K562 (cell line): ENCODE measurements around the gene STIM1. TPM values are rescaled to one million over a fixed set of nuclear protein-coding genes. Genes with fewer than 3 reads are reported as not detected.

ENCODE experiments used
- ATAC-seq: fragments of 200-7000 bp; cut with Tn5 transposase; 3 replicates; pipeline ENCODE4 v1.9.1; 2020; ENCODE audit warnings: moderate library complexity
- BruUV-seq: library from RNA; stranded (reverse); fragments of 400-500 nt; replicated peaks from 2 replicates; lab custom pipeline; 2021; lab: Mats Ljungman, UMichigan
- CTCF ChIA-PET: fragments of 300-600 bp; formaldehyde crosslinking; extraction: SDS; loops from one replicate; lab custom pipeline; 2021; ENCODE audit warnings: low intra/inter-chr PET ratio; lab: Yijun Ruan, JAX
- POLR2A ChIA-PET: fragments of 300-600, 350-650 bp; sonication (Branson Sonifier 250); formaldehyde crosslinking; extraction: SDS; loops from one replicate; lab custom pipeline; 2021; ENCODE audit warnings: antibody characterized with exemption, inconsistent platforms; lab: Yijun Ruan, JAX
- DNase-seq, 4 experiments: peaks; one replicate each; pipeline versions ENCODE4 v3.0.0 to v3.0.0-alpha.2; 2011 to 2018; ENCODE audit warnings: low spot score in 3 of 4, mixed read lengths in 3 of 4; ENCODE audit errors: extremely low read depth in 1 of 4
- FAIRE-seq: peaks from 2 replicates; lab custom pipeline; 2011; peaks lifted over from hg19 to GRCh38; lab: Jason Lieb, UNC
- H2AFZ ChIP-seq: 2 replicates; pipeline ENCODE4 v1.6.0; 2011; ENCODE audit warnings: low read depth, low read length, control low read depth, inconsistent platforms
- H3K27ac ChIP-seq: fragments of 200-600 bp; 3 replicates; pipeline ENCODE4 v1.8.0; 2011; ENCODE audit warnings: low read depth, mild to moderate bottlenecking, control low read depth, inconsistent platforms, low read length, moderate library complexity, mixed read lengths; ENCODE audit errors: extremely low read depth
- H3K27me3 ChIP-seq, 2 experiments: fragments of 300-600 bp in 1 of 2; 2 replicates in 1 of 2; 3 replicates in 1 of 2; pipeline versions ENCODE4 v1.6.0 to v1.8.0; 2011; ENCODE audit warnings: inconsistent platforms in 2 of 2, low read length in 2 of 2, mild to moderate bottlenecking in 1 of 2, mixed read lengths in 1 of 2, moderate library complexity in 1 of 2; ENCODE audit not compliant: control insufficient read depth in 2 of 2, insufficient read depth in 2 of 2
- H3K36me3 ChIP-seq: fragments of 300-600 bp; 3 replicates; pipeline ENCODE4 v1.8.0; 2011; ENCODE audit warnings: mild to moderate bottlenecking, low read length, inconsistent platforms; ENCODE audit not compliant: control insufficient read depth, insufficient read depth
- H3K4me1 ChIP-seq, 2 experiments: fragments of 200-600 bp in 1 of 2; replicated peaks in 1 of 2; 2 replicates in 1 of 2; 3 replicates in 1 of 2; pipeline versions ENCODE4 v1.5.1 to v1.8.0; 2011; ENCODE audit warnings: inconsistent platforms in 2 of 2, low read length in 2 of 2, mild to moderate bottlenecking in 1 of 2, mixed read lengths in 1 of 2, moderate library complexity in 1 of 2; ENCODE audit not compliant: control insufficient read depth in 2 of 2, insufficient read depth in 2 of 2
- H3K4me2 ChIP-seq: 2 replicates; pipeline ENCODE4 v1.6.1; 2011; ENCODE audit warnings: low read length, control low read depth, inconsistent platforms, mixed read lengths; ENCODE audit not compliant: insufficient read depth
- H3K4me3 ChIP-seq: fragments of 200-600 bp; sonication (generic), shearing (Covaris generic); 2 replicates; pipeline ENCODE4 v1.5.1; 2016; ENCODE audit warnings: control low read depth, inconsistent platforms
- H3K79me2 ChIP-seq: fragments of 200-600 bp; 3 replicates; pipeline ENCODE4 v1.8.0; 2011; ENCODE audit warnings: low read length, inconsistent platforms; ENCODE audit not compliant: control insufficient read depth, insufficient read depth
- H3K9ac ChIP-seq, 2 experiments: 2 replicates each; pipeline versions ENCODE4 v1.6.0 to v1.6.1; 2011; ENCODE audit warnings: low read depth in 2 of 2, low read length in 2 of 2, control low read depth in 1 of 2, inconsistent platforms in 1 of 2, mild to moderate bottlenecking in 1 of 2, mixed read lengths in 1 of 2; ENCODE audit not compliant: insufficient read depth in 1 of 2
- H3K9me1 ChIP-seq: one replicate; pipeline ENCODE4 v1.6.0; 2011; ENCODE audit warnings: inconsistent platforms, mild to moderate bottlenecking, low read length, moderate library complexity; ENCODE audit not compliant: control insufficient read depth, insufficient read depth
- H3K9me3 ChIP-seq: replicated peaks from 2 replicates; pipeline ENCODE4 v1.5.1; 2011; ENCODE audit warnings: low read depth, low read length, inconsistent platforms; ENCODE audit not compliant: control insufficient read depth, insufficient read depth
- H4K20me1 ChIP-seq: replicated peaks from 2 replicates; pipeline ENCODE4 v1.6.1; 2011; ENCODE audit warnings: low read length, inconsistent platforms, mixed read lengths; ENCODE audit not compliant: control insufficient read depth, insufficient read depth
- ETS1 ChIP-seq: conservative IDR thresholded peaks from 2 replicates; pipeline ENCODE4 v1.6.1; 2011; ENCODE audit warnings: low read depth, mild to moderate bottlenecking, low read length; ENCODE audit not compliant: control insufficient read depth
- GTF3C2 ChIP-seq: IDR thresholded peaks from 3 replicates; pipeline ENCODE4 v1.6.1; 2011; ENCODE audit warnings: borderline replicate concordance, mild to moderate bottlenecking, moderate library complexity; ENCODE audit not compliant: insufficient read length; ENCODE audit errors: extremely low read depth
- HNRNPH1 ChIP-seq: fragments of 200-400 bp; formaldehyde crosslinking; optimal IDR thresholded peaks from 2 replicates; pipeline ENCODE3; 2017; ENCODE audit warnings: low read depth, mild to moderate bottlenecking, low read length, moderate library complexity
- KHSRP ChIP-seq: fragments of 450-650 bp; IDR thresholded peaks from 2 replicates; pipeline ENCODE4 v1.6.1; 2017
- MCM2 ChIP-seq: fragments of 450-650 bp; IDR thresholded peaks from 2 replicates; pipeline ENCODE4 v1.6.1; 2017; ENCODE audit warnings: low read depth, mild to moderate bottlenecking
- MTA1 ChIP-seq: fragments of 450-650 bp; IDR thresholded peaks from 2 replicates; pipeline ENCODE4 v1.6.1; 2017; ENCODE audit warnings: borderline replicate concordance
- NUFIP1 ChIP-seq: fragments of 450-650 bp; IDR thresholded peaks from 2 replicates; pipeline ENCODE4 v1.6.1; 2018; ENCODE audit not compliant: partially characterized antibody
- POLR2AphosphoS5 ChIP-seq: IDR thresholded peaks from 2 replicates; pipeline ENCODE4 v1.6.1; 2011; ENCODE audit warnings: mild to moderate bottlenecking, low read depth, low read length, moderate library complexity; ENCODE audit not compliant: control insufficient read depth, insufficient read depth
- RBM17 ChIP-seq: fragments of 200-400 bp; formaldehyde crosslinking; IDR thresholded peaks from 2 replicates; pipeline ENCODE4 v1.6.1; 2017; ENCODE audit warnings: low read depth, mild to moderate bottlenecking, low read length, borderline replicate concordance
- THRB ChIP-seq: fragments of 450-650 bp; formaldehyde crosslinking; conservative IDR thresholded peaks from 2 replicates; pipeline ENCODE4 v1.4.0; 2022; ENCODE audit warnings: mild to moderate bottlenecking, missing genetic modification characterization
- ZNF589 ChIP-seq: fragments of 200-800 bp; sonication (Bioruptor generic); IDR thresholded peaks from 2 replicates; pipeline ENCODE4 v1.6.1; 2016; ENCODE audit warnings: low read depth, missing genetic modification characterization, missing compliant biosample characterization
- whole genome bisulfite sequencing: fragments of 100-300 bp; shearing (Covaris generic); methylation state at CpG from one replicate; pipeline ENCODE4 v1.1.6; 2016; ENCODE audit warnings: low coverage, mixed read lengths; ENCODE audit not compliant: insufficient coverage; ENCODE audit errors: missing lambda C conversion rate; 5-methylcytosine and 5-hydroxymethylcytosine counted together
- in situ Hi-C: fragments of 300-500 bp; cut with MboI; formaldehyde crosslinking; loops from 4 replicates; pipeline ENCODE4 v1.15.0; 2018; ENCODE audit warnings: inconsistent platforms, mixed read lengths
- intact Hi-C: fragments of 100-400 bp; cut with micrococcal nuclease; formaldehyde crosslinking; loops from 2 replicates; pipeline ENCODE4 v1.14.2; 2022
- polyA plus RNA-seq, 8 experiments: library from polyadenylated mRNA; depleted of rRNA in 4 of 8; stranded (reverse) in 5 of 8; unstranded in 3 of 8; fragments of >200 nt; fragmentation: Nextera tagmentation in 2 of 8; fragmentation: Illumina TruSeq in 1 of 8; extraction: Ambion mirVana in 2 of 8; extraction: Trizol in 1 of 8; gene quantifications; 2 replicates each; pipeline versions ENCODE4 v1.2.1 to v1.2.3, GENCODE V29; 2011 to 2014; ENCODE audit warnings: inconsistent platforms in 1 of 8, missing spikeins in 1 of 8
- total RNA-seq, 7 experiments: library from RNA; depleted of rRNA in 6 of 7; stranded (reverse); fragments of >200 nt in 6 of 7; fragmentation: Illumina TruSeq in 2 of 7; extraction: Trizol in 2 of 7; gene quantifications; 2 replicates each; pipeline versions ENCODE4 v1.2.1 to v1.2.3, GENCODE V29; 2011 to 2021; ENCODE audit warnings: low replicate concordance in 1 of 7

STIM1 gene
- total and polyA plus RNA-seq, 9 of the 15 experiments (the other 6 are each of a cell fraction or from before 2014, with no cell fraction given): 7.7 to 50.5 (median 22.5) TPM

GRCh38 chr11:3982431-3982830, 127.0 kb downstream of the STIM1 start:
- Histone ChIP-seq H3K4me1 (peaks cover 0 to 14% of the 10 kb centered on the region in 2 experiments; a peak in 3 of 5 replicates), H3K4me3 (no peak overlapping the region), H3K79me2 (peaks cover 17% of the 10 kb centered on the region; the same call in 2 of the 3 replicates), H4K20me1 (no peaks in the 10 kb centered on the region; the same call in 1 of the 2 replicates), H3K9ac (no peak overlapping the region), H3K9me1 (no peaks in the 10 kb centered on the region), H3K4me2 (no peak overlapping the region), H3K27ac (no peak overlapping the region), H3K36me3 (peaks cover 4% of the 10 kb centered on the region; the same call in 1 of the 3 replicates), H3K9me3 (no peaks in the 10 kb centered on the region), H2AFZ (no peak overlapping the region), H3K27me3 (no peaks in the 10 kb centered on the region)
- no peak for ATAC-seq
- in situ Hi-C loops: no loop called here
- ChIA-PET CTCF (interaction anchor here (0.6 kb wide), 1 partner anchor 106 kb away, joined by 4 read pairs; no protein-coding TSS in a partner anchor), POLR2A (no interaction called here)
- no peak for DNase-seq
- intact Hi-C loops: no loop called here
- FAIRE-seq: no peak
- WGBS: 85% methylated on average over 2 of the region's 2 CpGs
- no TSS peak for BruUV-seq
- no peak for TF ChIP-seq RBM17
- TF ChIP-seq NUFIP1: no peak
- no peak for TF ChIP-seq MCM2
- TF ChIP-seq GTF3C2: no peak
- no peak for TF ChIP-seq ZNF589 (CRISPR knock-in tag)
- no peak for TF ChIP-seq POLR2AphosphoS5
- TF ChIP-seq MTA1: no peak
- no peak for TF ChIP-seq THRB (CRISPR knock-in tag)
- no peak for TF ChIP-seq ETS1
- TF ChIP-seq KHSRP: no peak
- no peak for TF ChIP-seq HNRNPH1
- TF ChIP-seq, all 486 proteins: peak for 0
